Liver (tissue), 3 donors: ENCODE data around the gene CDH22.

Source experiments
- ATF3 ChIP-seq: IDR thresholded peaks from 2 replicates; pipeline ENCODE4 v1.6.1; 2016; ENCODE audit warnings: antibody characterized with exemption
- CTCF ChIP-seq: fragments of 150-350 bp; IDR thresholded peaks from 2 replicates; pipeline ENCODE4 v1.5.1; 2017; ENCODE audit warnings: improper control_type of control experiment, low read depth, low read length; ENCODE audit not compliant: missing input control
- FOXA1 ChIP-seq: IDR thresholded peaks from 2 replicates; pipeline ENCODE4 v1.6.1; 2016; ENCODE audit warnings: antibody characterized with exemption
- MAX ChIP-seq: IDR thresholded peaks from 2 replicates; pipeline ENCODE4 v1.6.1; 2016; ENCODE audit warnings: antibody characterized with exemption
- RAD21 ChIP-seq, 2 donors: IDR thresholded peaks; 2 replicates each; pipeline ENCODE4 v1.6.1; 2016; ENCODE audit warnings: antibody characterized with exemption in 2 of 2, mild to moderate bottlenecking in 2 of 2
- SP1 ChIP-seq: IDR thresholded peaks from 2 replicates; pipeline ENCODE4 v1.6.1; 2018; ENCODE audit warnings: antibody characterized with exemption, mild to moderate bottlenecking
- TAF1 ChIP-seq: conservative IDR thresholded peaks from 2 replicates; pipeline ENCODE4 v1.6.1; 2016; ENCODE audit warnings: antibody characterized with exemption, mild to moderate bottlenecking
- YY1 ChIP-seq: IDR thresholded peaks from 2 replicates; pipeline ENCODE4 v1.6.1; 2016; ENCODE audit warnings: antibody characterized with exemption, mild to moderate bottlenecking
- ZBTB33 ChIP-seq: IDR thresholded peaks from 2 replicates; pipeline ENCODE4 v1.6.1; 2016; ENCODE audit warnings: antibody characterized with exemption
- donor health status: healthy.
- donor health status: healthy.

GRCh38 chr20:46131396-46131795, 176.9 kb downstream of the CDH22 start:
- TF ChIP-seq FOXA1 (no peak), CTCF (no peak), MAX (no peak), SP1 (no peak), ATF3 (no peak), RAD21 (IDR thresholded peaks at IDR 0.05) (no peak), TAF1 (no peak), ZBTB33 (no peak), YY1 (no peak)
